CMK (cell line): Measurements from ENCODE around the gene STK38.
"Not testable (repeated sequence)": the region's sequence is repeated elsewhere in the genome, so short reads cannot be mapped to it uniquely, and the experiment has no call there.

Experiments
- DNase-seq: peaks from one replicate; pipeline ENCODE4 v3.0.0-alpha.2; 2010; ENCODE audit warnings: low read depth

Gene STK38

DNA sequence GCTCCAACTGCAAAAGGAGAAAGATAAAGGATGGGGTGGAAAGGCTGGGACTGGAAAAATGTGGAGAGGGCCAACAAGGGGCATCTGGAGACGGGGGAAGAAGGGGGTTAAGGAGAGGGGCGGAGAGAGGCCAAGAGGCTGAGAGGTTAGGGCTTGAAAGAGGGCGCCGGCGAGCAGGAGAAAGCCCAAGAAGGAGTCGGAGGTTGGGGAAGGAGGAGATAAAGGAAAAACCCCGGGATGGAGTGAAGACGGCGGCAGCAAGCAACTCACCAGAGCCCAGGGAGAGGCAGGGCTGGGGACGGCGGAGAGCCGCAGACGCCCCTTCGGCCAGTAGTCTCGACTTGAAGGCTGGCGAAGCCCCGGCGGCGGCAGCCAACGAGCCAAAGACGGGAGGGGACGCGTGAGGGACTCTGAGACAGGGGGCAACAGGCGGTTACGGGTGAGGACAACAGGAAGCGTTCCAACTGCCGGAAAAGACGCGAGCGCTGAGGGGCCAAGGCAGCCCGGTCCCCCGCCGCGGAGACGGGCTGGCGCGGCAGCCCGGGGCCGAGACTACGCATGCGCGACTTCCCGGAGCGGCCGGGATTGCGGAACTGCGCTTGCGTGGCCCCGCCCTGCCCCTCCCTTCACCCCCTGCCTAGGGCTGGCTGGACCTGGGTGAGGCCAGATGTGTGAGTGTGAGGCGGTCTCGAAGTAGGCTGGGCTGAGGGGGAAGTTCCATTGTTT is at the start of gene STK38:
STK38 (minus strand) TSS at position 560 of the 726 bp plus-strand sequence. CDS start 7,277 bp downstream, outside the sequence.
- peak; percentile 81 for DNase-seq

GRCh38 chr6:36596356-36596755 is 49.1 kb upstream of the STK38 start:
- no peak for DNase-seq

- DNase-seq: no peak
Measured at GRCh38 chr6:36594816-36595643, 47.8 kb upstream of the STK38 start.

GRCh38 chr6:36594029-36594815 is 46.9 kb upstream of the STK38 start, which contains the start of gene SRSF3:
TSS of gene SRSF3 (plus strand) at chr6:36594362. CDS start at chr6:36596763, 2,401 bp downstream.
- DNase-seq: peak; percentile 89

GRCh38 chr6:36593569-36594028 is 46.3 kb upstream of the STK38 start:
- no peak for DNase-seq

GRCh38 chr6:36592221-36592655 is 45.0 kb upstream of the STK38 start:
- no peak for DNase-seq

DNA sequence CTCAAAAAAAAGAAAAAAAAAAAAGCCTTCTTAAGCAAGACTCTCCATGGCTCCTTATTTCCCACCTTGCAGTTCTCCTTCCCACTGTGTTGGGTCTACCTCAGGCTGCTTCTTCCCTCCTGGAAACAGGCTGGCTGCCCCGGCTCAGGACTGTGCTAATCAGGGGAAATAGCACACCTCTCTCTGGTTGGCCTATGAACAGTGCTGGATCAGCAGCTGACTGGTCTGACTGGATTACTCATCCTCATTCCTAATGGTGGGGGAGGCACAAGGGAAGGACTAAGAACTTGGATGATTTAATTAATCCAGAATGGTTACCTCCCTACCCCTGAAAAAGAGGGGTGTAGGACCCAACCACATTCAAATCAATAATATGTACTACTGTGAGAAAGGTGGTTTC is 43.0 kb upstream of the STK38 start:
- DNase-seq: no peak

DNA sequence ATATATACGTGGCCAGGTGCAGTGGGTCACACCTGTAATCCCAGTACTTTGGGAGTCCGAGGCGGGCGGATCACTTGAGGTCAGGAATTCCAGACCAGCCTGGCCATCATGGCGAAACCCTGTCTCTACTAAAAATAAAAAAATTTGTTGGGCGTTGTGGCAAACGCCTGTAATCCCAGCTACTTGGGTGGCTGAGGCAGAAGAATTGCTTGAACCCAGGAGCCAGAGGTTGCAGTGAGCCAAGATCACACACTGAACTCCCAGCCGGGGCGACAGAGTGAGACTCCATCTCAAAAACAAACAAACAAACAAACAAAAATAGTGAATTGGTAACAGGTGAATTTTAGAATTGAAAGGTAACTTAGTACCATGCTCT is 41.7 kb upstream of the STK38 start:
- DNase-seq: not testable (repeated sequence)

DNA sequence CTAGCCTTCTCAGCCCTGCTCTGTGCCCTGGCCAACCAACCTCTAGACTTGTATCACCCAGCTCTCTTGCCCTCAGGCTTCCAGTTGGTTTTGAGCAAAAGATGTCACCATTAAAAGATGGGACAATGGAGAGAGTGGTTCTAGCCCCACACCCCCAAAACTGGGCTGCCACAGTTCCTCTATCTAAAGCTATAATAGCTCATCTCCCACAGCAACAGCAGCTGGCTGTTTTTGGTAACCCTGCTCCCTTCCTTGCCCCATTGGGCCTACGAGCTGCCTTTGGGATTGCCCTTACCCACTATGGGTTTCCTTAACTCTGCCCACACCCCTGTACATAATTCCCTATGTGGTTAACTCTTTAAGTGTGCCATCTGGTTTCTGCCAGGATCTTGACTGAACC is 39.3 kb upstream of the STK38 start:
- DNase-seq: no peak

DNA sequence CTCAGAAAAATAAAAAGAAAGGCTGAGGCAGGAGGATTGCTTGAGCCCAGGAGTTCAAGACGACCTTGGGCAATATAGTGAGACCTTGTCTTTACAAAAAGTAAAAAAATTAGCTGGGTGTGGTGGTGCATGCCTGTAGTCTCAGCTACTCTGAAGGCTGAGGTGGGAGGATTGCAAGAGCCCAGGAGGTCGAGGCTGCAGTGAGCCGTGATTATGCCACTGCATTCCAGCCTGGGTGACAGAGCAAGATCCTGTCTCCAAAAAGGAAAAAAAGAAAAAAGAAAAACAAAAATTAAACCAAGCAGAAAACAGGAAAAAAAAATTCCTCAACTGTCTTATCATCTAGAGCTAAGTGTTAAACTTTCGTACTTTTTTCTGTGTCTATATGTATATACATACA is 34.4 kb upstream of the STK38 start:
- no peak for DNase-seq

DNA sequence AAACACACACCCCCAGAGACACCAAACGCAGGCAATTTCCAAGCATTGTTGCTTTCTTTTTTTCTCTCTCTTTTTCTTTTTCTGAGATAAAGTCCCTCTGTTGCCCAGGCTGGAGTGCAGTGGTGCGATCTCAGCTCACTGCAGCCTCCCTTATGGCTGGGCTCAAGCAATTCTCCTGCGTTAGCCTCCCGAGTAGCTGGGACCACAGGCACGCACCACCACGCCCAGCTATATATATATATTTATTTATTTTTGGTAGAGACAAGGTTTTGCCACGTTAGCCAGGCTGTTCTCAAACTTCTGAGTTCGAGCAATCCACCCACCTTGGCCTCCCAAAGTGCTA is 32.9 kb upstream of the STK38 start:
- DNase-seq: no peak

GRCh38 chr6:36578431-36578830 is 31.2 kb upstream of the STK38 start:
- DNase-seq: no peak

GRCh38 chr6:36578030-36578429 is 30.8 kb upstream of the STK38 start:
- no peak for DNase-seq

DNA sequence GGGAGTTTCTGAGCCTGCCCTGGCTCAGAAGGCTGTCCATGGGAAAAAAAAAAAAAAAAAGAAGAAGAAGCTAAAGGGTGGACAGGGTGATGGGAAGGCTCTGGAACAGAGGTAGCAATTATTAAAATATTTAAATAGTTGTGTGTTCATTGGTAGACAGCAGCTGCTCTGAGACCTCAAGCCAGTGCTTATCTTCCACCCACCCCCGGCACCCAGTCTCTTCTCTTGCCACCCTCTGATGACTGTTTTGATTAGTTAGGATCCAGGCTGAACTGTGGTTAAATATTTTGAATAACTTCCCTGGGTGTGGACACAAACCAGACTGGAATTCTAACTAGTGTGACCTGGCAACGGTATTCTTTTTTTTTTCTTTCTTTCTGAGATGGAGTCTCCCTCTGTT is 30.0 kb upstream of the STK38 start:
- DNase-seq: no peak

DNA sequence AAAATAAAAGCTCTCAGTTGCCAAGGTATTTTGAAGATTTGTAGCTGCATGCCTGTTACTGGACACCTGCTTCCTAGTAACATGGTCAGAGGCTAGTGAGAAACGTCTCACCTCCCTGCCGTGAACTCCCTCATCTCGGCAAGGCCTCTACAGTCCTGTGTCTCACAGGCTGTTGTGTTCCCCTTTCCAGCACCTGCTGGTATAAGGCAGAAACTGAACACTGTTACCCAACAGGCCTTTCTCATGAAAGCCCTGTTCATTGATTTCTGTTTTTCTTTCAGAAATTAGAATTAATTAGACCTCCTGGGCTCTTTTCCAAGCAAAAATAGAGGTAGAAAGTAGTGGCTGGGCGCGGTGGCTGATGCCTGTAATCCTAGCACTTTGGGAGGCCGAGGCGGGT is 29.3 kb upstream of the STK38 start:
- DNase-seq: no peak

DNA sequence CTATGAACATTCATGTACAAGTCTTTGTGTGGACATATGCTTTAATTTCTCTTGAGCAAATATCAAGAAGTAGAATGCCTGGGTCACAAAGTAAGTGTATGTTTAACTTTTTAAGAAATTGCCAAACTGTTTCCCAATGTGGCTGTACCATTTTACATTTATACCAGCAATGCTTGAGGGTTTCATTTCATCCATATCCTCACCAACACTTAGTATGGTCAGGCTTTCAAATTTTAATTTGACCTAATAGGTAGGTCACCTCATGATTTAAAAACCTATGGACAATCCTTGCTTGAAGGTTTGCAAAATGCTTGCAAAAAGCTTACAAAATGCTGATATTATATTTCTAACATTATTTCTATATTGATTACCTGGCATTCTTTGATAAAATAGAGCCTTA is 27.4 kb upstream of the STK38 start:
- DNase-seq: no peak

DNA sequence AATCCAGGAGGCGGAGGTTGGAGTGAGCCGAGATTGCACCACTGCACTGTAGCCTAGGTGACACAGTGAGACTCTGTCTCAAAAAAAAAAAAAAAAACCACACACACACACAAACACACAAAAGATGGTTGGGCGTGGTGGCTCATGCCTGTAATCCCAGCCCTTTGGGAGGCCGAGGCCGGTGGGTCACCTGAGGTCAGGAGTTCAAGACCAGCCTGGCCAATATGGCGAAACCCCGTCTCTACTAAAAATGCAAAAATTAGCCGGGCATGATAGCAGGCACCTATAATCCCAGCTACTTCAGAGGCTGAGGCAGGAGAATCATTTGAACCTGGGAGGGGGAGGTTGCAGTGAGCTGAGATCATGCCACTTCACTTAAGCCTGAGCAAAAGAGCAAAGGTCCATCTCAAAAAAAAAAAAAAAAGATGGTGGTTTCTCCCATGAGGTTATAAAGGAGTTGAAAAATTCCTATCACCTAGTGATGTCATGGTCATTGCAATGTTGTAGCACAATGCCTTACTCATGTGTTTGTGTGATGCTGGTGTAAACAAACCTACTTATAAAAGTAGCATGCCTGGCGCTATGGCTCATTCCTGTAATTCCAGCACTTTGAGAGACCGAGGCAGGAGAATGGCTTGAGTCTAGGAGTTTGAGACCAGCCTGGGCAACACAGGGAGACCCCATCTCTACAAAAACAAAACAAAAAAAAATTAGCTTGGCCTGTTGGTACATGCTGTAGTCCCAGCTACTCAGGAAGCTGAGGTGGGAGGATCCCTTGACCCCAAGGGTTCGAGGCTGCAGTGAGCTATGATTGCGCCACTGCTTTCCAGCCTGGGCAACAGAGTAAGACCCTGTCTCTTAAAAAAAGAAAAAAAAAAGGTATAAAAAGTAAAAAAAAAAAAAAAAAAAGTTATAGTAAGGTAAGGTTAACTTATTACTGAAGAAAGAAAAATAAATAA is 25.4 kb upstream of the STK38 start:
- DNase-seq: not testable (repeated sequence)

GRCh38 chr6:36571122-36572043 is 24.1 kb upstream of the STK38 start:
- no peak for DNase-seq

- no peak for DNase-seq
Measured at GRCh38 chr6:36570264-36570663, 23.0 kb upstream of the STK38 start.

DNA sequence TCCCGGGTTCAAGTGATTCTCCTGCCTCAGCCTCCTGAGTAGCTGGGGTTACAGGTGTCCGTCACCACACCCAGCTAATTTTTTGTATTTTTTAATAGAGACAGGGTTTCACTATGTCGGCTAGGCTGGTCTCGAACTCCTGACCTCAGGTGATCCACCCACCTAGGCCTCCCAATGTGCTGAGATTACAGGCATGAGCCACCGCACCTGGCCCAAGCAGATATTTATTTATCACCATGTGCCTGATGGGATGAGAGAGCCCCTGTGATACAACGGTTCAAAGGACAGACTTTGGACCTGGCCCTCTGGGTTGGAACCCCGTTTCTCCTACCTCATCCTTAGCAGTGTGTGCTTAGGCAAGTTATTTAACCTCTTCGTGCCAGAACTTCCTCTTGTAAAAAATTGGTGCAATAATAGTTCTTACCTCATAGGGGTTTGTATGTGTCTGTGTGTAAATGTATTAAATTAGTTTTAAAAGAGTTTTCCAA is 19.2 kb upstream of the STK38 start:
- DNase-seq: no peak
